Measurements from ENCODE around the gene CD276. TPM values are rescaled to one million over a fixed set of nuclear protein-coding genes. Genes with fewer than 3 reads are reported as not detected.
A peak's percentile ranks its signal among the peaks of the same experiment; 100 is the strongest.

CD276 gene
- total RNA-seq, 4 donors from 2014 or later: 42.6 to 93.3 (median 70.9) TPM

DNA sequence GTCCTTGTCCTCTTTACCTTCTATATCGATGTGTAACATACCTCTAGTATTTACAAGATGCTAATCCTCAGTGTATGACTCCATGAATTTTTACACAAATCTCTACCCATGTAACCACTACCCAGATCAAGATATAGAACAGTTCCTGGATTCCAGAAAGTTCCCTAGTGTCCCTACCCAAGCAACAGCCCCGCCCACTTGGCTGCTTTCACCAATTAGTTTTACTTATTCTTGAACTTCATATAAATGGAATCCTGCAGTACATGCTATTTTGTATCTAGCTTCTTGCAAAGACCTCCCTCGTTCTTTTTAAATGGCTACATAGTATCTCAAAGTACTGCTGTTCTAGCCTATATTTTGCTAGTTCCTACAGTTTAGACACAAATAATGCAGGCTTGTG, 33.0 kb downstream of the CD276 start:
- Histone ChIP-seq H3K27me3 (no peaks in the 10 kb centered on the region), H3K4me1 (no peaks in the 10 kb centered on the region), H3K36me3 (peaks cover 0 to 27% (median 0%) of the 10 kb centered on the region in 3 donors), H3K4me3 (no peak overlapping the region), H3K27ac (no peak overlapping the region), H3K9me3 (no peaks in the 10 kb centered on the region)
- no peak for DNase-seq (ENCODE audit: low spot score in 2 of 2)
- TF ChIP-seq POLR2A (IDR thresholded peaks at IDR 0.05): no peak
- TF ChIP-seq, protein P1, sequence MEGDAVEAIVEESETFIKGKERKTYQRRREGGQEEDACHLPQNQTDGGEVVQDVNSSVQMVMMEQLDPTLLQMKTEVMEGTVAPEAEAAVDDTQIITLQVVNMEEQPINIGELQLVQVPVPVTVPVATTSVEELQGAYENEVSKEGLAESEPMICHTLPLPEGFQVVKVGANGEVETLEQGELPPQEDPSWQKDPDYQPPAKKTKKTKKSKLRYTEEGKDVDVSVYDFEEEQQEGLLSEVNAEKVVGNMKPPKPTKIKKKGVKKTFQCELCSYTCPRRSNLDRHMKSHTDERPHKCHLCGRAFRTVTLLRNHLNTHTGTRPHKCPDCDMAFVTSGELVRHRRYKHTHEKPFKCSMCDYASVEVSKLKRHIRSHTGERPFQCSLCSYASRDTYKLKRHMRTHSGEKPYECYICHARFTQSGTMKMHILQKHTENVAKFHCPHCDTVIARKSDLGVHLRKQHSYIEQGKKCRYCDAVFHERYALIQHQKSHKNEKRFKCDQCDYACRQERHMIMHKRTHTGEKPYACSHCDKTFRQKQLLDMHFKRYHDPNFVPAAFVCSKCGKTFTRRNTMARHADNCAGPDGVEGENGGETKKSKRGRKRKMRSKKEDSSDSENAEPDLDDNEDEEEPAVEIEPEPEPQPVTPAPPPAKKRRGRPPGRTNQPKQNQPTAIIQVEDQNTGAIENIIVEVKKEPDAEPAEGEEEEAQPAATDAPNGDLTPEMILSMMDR (IDR thresholded peaks at IDR 0.05): no peak
- no peak for TF ChIP-seq EP300 (IDR thresholded peaks at IDR 0.05)
- 62 to 72% methylated on average over 3 of the region's 3 CpGs for WGBS, 2 donors

DNA sequence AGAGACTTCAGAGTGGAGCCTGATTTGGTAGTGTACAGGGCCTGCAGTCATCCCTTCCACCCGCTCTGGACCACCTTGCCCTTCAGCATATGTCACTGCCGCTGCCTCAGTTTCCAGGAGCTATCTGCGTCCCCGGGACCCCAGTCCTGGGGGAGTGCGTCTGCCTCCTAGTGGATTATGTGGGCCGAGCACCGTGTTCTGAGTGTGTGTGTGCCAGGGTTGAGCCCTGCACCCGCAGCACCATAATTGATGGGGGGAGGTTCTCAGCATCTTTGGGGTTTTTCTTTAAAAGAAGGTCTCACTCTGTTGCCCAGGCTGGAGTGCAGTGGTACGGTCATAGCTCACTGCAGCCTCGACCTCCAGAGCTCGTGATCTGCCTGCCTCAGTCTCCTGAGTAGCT, 33.6 kb downstream of the CD276 start:
- no peaks in the 10 kb centered on the region for H3K27me3 ChIP-seq
- 58 to 76% methylated on average over 8 to 10 of the region's 11 CpGs for WGBS, 2 donors

GRCh38 chr15:73718694-73719093, 34.5 kb downstream of the CD276 start:
- WGBS, 2 donors: 75 to 81% methylated on average over 4 of the region's 4 CpGs
- Histone ChIP-seq H3K36me3 (peaks cover 0 to 13% (median 0%) of the 10 kb centered on the region in 3 donors), H3K27ac (no peak overlapping the region), H3K4me1 (peaks cover 0 to 3% (median 0%) of the 10 kb centered on the region in 4 donors), H3K9me3 (no peaks in the 10 kb centered on the region), H3K27me3 (no peaks in the 10 kb centered on the region), H3K4me3 (no peak overlapping the region)
- no peak for DNase-seq (ENCODE audit: low spot score in 2 of 2)
- TF ChIP-seq, protein P1 (IDR thresholded peaks at IDR 0.05): no peak
- no peak for TF ChIP-seq POLR2A (IDR thresholded peaks at IDR 0.05)
- no peak for TF ChIP-seq EP300 (IDR thresholded peaks at IDR 0.05)

More for the DNA sequence above, 33.6 kb downstream of the CD276 start:
- no peak overlapping the region for H3K4me3 ChIP-seq
- TF ChIP-seq EP300 (IDR thresholded peaks at IDR 0.05): no peak
- TF ChIP-seq, protein P1 (IDR thresholded peaks at IDR 0.05): peak in 1 of 5 experiments; percentile 10
- no peak for TF ChIP-seq POLR2A (IDR thresholded peaks at IDR 0.05)
- no peak overlapping the region for H3K27ac ChIP-seq
- H3K9me3 ChIP-seq: no peaks in the 10 kb centered on the region
- DNase-seq (ENCODE audit: low spot score in 2 of 2): no peak
- no peaks in the 10 kb centered on the region for H3K4me1 ChIP-seq
- peaks cover 0 to 21% (median 0%) of the 10 kb centered on the region in 3 donors for H3K36me3 ChIP-seq

- 90 to 96% methylated on average over 3 of the region's 3 CpGs for WGBS, 2 donors
- Histone ChIP-seq H3K27ac (no peak overlapping the region), H3K9me3 (no peaks in the 10 kb centered on the region), H3K27me3 (no peaks in the 10 kb centered on the region), H3K4me3 (no peak overlapping the region), H3K4me1 (peaks cover 0 to 3% (median 0%) of the 10 kb centered on the region in 4 donors), H3K36me3 (no peaks in the 10 kb centered on the region)
- no peak for DNase-seq (ENCODE audit: low spot score in 2 of 2)
- no peak for TF ChIP-seq POLR2A (IDR thresholded peaks at IDR 0.05)
- TF ChIP-seq, protein P1 (IDR thresholded peaks at IDR 0.05): no peak
- no peak for TF ChIP-seq EP300 (IDR thresholded peaks at IDR 0.05)
Observed at GRCh38 chr15:73722425-73722824, 38.2 kb downstream of the CD276 start.

GRCh38 chr15:73723191-73723590, 39.0 kb downstream of the CD276 start:
- TF ChIP-seq, protein P1 (IDR thresholded peaks at IDR 0.05): no peak
- no peak for TF ChIP-seq EP300 (IDR thresholded peaks at IDR 0.05)
- no peak for TF ChIP-seq POLR2A (IDR thresholded peaks at IDR 0.05)
- Histone ChIP-seq H3K36me3 (no peaks in the 10 kb centered on the region), H3K27me3 (no peaks in the 10 kb centered on the region), H3K4me3 (no peak overlapping the region), H3K9me3 (no peaks in the 10 kb centered on the region), H3K4me1 (peaks cover 0 to 3% (median 0%) of the 10 kb centered on the region in 4 donors), H3K27ac (no peak overlapping the region)
- DNase-seq (ENCODE audit: low spot score in 2 of 2): no peak
- WGBS, 2 donors: 37 to 48% methylated on average over 4 of the region's 4 CpGs
